ENCODE results near the gene DNPEP. TPM values are rescaled to one million over a fixed set of nuclear protein-coding genes. Genes with fewer than 3 reads are reported as not detected.
A peak's percentile ranks its signal among the peaks of the same experiment; 100 is the strongest.

The DNPEP gene
- total and polyA plus RNA-seq, 2 of the 8 experiments (the other 6 are each of a cell fraction or from before 2014, with no cell fraction given) = 59.8 to 109 TPM

DNA sequence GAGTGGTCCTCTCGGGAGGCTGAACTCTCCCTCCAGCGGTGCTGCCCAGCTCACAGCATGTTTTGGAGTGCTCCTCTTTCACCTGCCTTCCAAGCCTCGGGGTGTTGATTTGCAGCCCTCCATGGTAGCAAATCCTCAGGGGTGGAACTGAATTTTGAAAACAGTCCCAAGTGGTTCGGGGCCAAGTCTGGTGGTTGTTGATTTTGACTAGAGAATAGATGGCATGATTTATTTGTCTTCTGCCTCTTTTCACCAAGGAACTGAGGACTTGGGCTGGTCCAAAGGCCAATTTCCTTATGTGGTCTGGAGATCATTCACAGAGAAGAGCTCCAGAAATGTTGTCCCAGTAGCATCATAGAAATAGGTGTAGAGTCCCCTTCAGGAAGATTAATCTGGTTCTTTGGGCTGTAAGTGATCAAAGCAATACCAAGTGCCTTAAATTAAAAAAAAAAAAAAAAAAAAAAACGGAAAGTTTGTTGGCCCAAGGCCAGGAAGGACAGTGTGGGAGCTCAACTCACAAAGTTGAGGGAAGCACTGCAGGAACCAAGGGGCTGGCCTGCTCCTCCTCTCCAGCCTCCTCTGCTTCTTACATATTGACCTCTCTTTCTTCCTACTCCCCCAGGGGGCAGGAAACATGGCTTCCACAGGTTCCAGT lies 28.0 kb upstream of the DNPEP start:
- Histone ChIP-seq H3K14ac (ENCODE audit: insufficient read length) (no peak overlapping the region), H3K23me2 (ENCODE audit: low read depth, low read length) (no peaks in the 10 kb centered on the region; the same call in 1 of the 2 replicates), H3K4me1 (replicated peaks in 1 of 4; ENCODE audit: control insufficient read depth in 3 of 4, insufficient read depth in 4 of 4, low read length in 3 of 4) (peaks cover 8 to 26% (median 15%) of the 10 kb centered on the region in 4 experiments), H4K91ac (replicated peaks; ENCODE audit: insufficient read length, low read length) (peak overlapping the region; percentile 52), H3K9me3 (ENCODE audit: insufficient read depth in 2 of 2, low read depth in 1 of 2, low read length in 1 of 2) (no peaks in the 10 kb centered on the region), H4K5ac (ENCODE audit: insufficient read length, low read depth, low read length) (no peak overlapping the region), H3K23ac (ENCODE audit: insufficient read length) (no peak overlapping the region), H3K4me2 (ENCODE audit: insufficient read depth in 1 of 2, low read depth in 2 of 2, low read length in 2 of 2) (peak overlapping the region in 1 of 2 experiments; percentile 12; a peak in 1 of 4 replicates), H3K79me2 (ENCODE audit: control insufficient read depth in 1 of 2, insufficient read depth in 2 of 2, low read length in 2 of 2) (no peaks in the 10 kb centered on the region), H2BK12ac (ENCODE audit: low read depth, low read length) (no peak overlapping the region), H3K36me3 (ENCODE audit: control insufficient read depth in 2 of 4, insufficient read depth in 4 of 4, low read length in 3 of 4) (no peaks in the 10 kb centered on the region), H3K56ac (replicated peaks; ENCODE audit: insufficient read length, low read depth, low read length) (no peak overlapping the region), H2BK5ac (ENCODE audit: low read depth, low read length) (no peak overlapping the region), H2AFZ (ENCODE audit: low read length) (no peak overlapping the region), H2AK5ac (ENCODE audit: low read depth, low read length) (no peak overlapping the region), H3K4ac (replicated peaks; ENCODE audit: insufficient read length, low read depth, low read length) (peak overlapping the region; percentile 32), H2BK15ac (ENCODE audit: low read length) (peak overlapping the region; percentile 36; the same call in 1 of the 2 replicates), H3K9ac (replicated peaks in 1 of 4; ENCODE audit: extremely low read depth in 1 of 4, low read depth in 3 of 4, low read length in 3 of 4) (no peak overlapping the region), H4K20me1 (replicated peaks in 1 of 2; ENCODE audit: control insufficient read depth in 1 of 2, insufficient read depth in 2 of 2, low read length in 2 of 2) (no peaks in the 10 kb centered on the region), H3K27me3 (replicated peaks in 1 of 4; ENCODE audit: control insufficient read depth in 3 of 4, extremely low read depth in 1 of 4, insufficient read depth in 3 of 4, low read length in 3 of 4) (peaks cover 15 to 31% (median 28%) of the 10 kb centered on the region in 4 experiments), H4K8ac (ENCODE audit: extremely low read depth, insufficient read depth, low read length) (no peak overlapping the region), H3K79me1 (ENCODE audit: low read depth, low read length) (no peaks in the 10 kb centered on the region), H2BK20ac (ENCODE audit: low read length) (0 out of 2 replicates have a peak overlapping the region, but pooled peaks have one; percentile 23), H2BK120ac (replicated peaks; ENCODE audit: low read depth, low read length) (no peak overlapping the region), H3K4me3 (ENCODE audit: extremely low read depth in 1 of 4, insufficient read depth in 2 of 4, low read depth in 3 of 4, low read length in 4 of 4) (no peak overlapping the region), H3K27ac (ENCODE audit: low read depth, low read length) (no peak overlapping the region), H3K18ac (ENCODE audit: extremely low read depth, low read length) (no peak overlapping the region)
- ChIA-PET POLR2A (ENCODE audit: partially characterized antibody) (interaction anchor here (4.6 kb wide), 1 partner anchor 11 kb away, joined by 17 read pairs; no protein-coding TSS in a partner anchor), CTCF (ENCODE audit: partially characterized antibody) (interaction anchor here (0.8 to 88.6 kb wide), 6 partner anchors 8 to 79 kb away, joined by 3 to 7248 read pairs (median 6); partner anchors contain the start of genes ASIC4, CHPF, GMPPA and SPEG)
- 72% methylated on average over 5 of the region's 5 CpGs; no CpG with 5 or more reads in 1 of the 2 experiments for WGBS, 2 experiments (ENCODE audit: extremely low coverage in 1 of 2, insufficient coverage in 1 of 2, insufficient read length in 1 of 2, insufficient replicate concordance in 2 of 2, low coverage in 1 of 2, low lambda C conversion rate in 2 of 2, missing lambda C conversion rate in 1 of 2)
- DNase-seq (ENCODE audit: low read depth in 1 of 2, low spot score in 2 of 2) (no peak), FAIRE-seq (no peak)
- no peak for TF ChIP-seq TCF12 (IDR thresholded peaks at IDR 0.05; ENCODE audit: low read depth, low read length)
- TF ChIP-seq, protein P1, sequence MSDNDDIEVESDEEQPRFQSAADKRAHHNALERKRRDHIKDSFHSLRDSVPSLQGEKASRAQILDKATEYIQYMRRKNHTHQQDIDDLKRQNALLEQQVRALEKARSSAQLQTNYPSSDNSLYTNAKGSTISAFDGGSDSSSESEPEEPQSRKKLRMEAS (IDR thresholded peaks at IDR 0.05) = no peak
- no peak for TF ChIP-seq RNF2 (IDR thresholded peaks at IDR 0.05; ENCODE audit: borderline replicate concordance, low read depth, low read length, missing control alignments, poor library complexity, severe bottlenecking)
- TF ChIP-seq RAD21 (IDR thresholded peaks at IDR 0.05 in 1 of 2, conservative IDR thresholded peaks at IDR 0.05 in 1 of 2; ENCODE audit: low read depth in 2 of 2, low read length in 2 of 2) = no peak
- no peak for TF ChIP-seq CBX8 (IDR thresholded peaks at IDR 0.05; ENCODE audit: borderline replicate concordance, low read depth, low read length)
- no peak for TF ChIP-seq SIN3A (conservative IDR thresholded peaks at IDR 0.05 in 1 of 2, IDR thresholded peaks at IDR 0.05 in 1 of 2; ENCODE audit: low read depth in 1 of 2, low read length in 2 of 2)
- TF ChIP-seq TEAD4 (IDR thresholded peaks at IDR 0.05; ENCODE audit: low read depth, low read length) = no peak
- no peak for TF ChIP-seq JUN (IDR thresholded peaks at IDR 0.05; ENCODE audit: low read depth, low read length)
- TF ChIP-seq HDAC2 (IDR thresholded peaks at IDR 0.05; ENCODE audit: borderline replicate concordance in 1 of 2, low read depth in 2 of 2, low read length in 2 of 2) = no peak
- TF ChIP-seq, protein P2, sequence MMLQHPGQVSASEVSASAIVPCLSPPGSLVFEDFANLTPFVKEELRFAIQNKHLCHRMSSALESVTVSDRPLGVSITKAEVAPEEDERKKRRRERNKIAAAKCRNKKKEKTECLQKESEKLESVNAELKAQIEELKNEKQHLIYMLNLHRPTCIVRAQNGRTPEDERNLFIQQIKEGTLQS (IDR thresholded peaks at IDR 0.05; ENCODE audit: insufficient read depth, low read depth, low read length) = no peak

All from H1 (cell line).